Measurements from ENCODE around the gene DENND2C. TPM values are rescaled to one million over a fixed set of nuclear protein-coding genes. Genes with fewer than 3 reads are reported as not detected.

DENND2C gene
- total RNA-seq, 1 donor: 8.3 TPM

DNA sequence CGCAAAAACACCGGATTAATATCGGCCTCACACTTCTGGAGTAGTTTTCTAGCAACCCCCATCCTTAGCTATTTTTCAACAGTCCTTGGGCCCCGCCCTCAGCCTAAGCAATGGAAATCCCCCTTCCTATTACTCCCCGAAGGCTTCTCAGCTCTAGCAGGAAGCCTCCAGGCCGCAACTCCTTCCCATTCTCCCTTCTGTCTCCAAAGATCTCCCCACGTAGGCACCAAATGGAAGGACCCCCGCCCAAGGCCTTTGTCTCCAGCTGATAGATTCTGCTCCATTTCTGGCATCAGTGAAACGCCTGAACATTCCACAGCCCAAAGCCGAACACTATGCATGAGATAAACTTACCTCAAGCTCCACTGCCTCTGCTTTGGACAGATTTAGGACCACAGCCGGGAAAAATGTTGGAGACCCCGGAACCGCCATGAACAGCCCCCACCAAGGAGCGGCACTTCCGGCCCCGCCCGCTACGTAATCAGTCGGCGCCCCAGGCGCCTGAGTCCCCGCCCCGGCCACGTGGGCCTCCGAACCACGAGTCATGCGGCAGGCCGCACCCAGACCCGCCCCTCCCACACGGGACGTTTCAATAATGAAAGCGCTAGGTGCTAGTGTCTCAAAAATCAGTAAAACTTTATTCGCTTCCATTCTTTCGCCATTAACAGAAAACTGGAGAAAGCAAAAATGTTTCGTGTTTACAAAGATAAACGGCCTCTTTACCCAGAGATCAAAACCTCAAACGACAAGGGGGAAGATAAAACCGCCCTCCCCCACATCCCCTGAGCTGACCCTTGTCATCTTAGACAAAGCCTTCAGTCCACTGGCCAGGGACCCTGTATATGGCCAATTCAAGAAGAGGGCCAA lies 46.7 kb upstream of the DENND2C start, which contains the start of gene NRAS:
TSS of gene NRAS (minus strand) at position 468 of the 867 bp plus-strand sequence. CDS start 611 bp downstream, outside the sequence.
- Histone ChIP-seq H3K27ac (ENCODE audit: low read depth, low read length) (peak within 1 kb of the TSS; percentile 98), H3K27me3 (ENCODE audit: insufficient read depth, low read length) (no peaks in the 10 kb centered on the region), H3K4me2 (ENCODE audit: insufficient read depth, low read length) (peak within 1 kb of the TSS; percentile 98), H3K4me3 (ENCODE audit: insufficient read depth, low read length) (peak within 1 kb of the TSS; percentile 91), H3K9me3 (ENCODE audit: low read depth, low read length) (no peaks in the 10 kb centered on the region), H3K4me1 (ENCODE audit: insufficient read depth, low read length) (peaks cover 32% of the 10 kb centered on the region), H3K79me2 (ENCODE audit: insufficient read depth, low read length) (peaks cover 49% of the 10 kb centered on the region), H4K20me1 (ENCODE audit: insufficient read depth, low read length) (peaks cover 4% of the 10 kb centered on the region), H2AFZ (ENCODE audit: low read length) (peak within 1 kb of the TSS; percentile 69), H3K36me3 (ENCODE audit: insufficient read depth, low read length) (peaks cover 74% of the 10 kb centered on the region)
- DNase-seq (ENCODE audit: insufficient read length, low spot score, missing footprints): peak; percentile 94
- TF ChIP-seq, protein P1, sequence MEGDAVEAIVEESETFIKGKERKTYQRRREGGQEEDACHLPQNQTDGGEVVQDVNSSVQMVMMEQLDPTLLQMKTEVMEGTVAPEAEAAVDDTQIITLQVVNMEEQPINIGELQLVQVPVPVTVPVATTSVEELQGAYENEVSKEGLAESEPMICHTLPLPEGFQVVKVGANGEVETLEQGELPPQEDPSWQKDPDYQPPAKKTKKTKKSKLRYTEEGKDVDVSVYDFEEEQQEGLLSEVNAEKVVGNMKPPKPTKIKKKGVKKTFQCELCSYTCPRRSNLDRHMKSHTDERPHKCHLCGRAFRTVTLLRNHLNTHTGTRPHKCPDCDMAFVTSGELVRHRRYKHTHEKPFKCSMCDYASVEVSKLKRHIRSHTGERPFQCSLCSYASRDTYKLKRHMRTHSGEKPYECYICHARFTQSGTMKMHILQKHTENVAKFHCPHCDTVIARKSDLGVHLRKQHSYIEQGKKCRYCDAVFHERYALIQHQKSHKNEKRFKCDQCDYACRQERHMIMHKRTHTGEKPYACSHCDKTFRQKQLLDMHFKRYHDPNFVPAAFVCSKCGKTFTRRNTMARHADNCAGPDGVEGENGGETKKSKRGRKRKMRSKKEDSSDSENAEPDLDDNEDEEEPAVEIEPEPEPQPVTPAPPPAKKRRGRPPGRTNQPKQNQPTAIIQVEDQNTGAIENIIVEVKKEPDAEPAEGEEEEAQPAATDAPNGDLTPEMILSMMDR (IDR thresholded peaks at IDR 0.05; ENCODE audit: extremely low read depth, low read depth, low read length): no peak

DNA sequence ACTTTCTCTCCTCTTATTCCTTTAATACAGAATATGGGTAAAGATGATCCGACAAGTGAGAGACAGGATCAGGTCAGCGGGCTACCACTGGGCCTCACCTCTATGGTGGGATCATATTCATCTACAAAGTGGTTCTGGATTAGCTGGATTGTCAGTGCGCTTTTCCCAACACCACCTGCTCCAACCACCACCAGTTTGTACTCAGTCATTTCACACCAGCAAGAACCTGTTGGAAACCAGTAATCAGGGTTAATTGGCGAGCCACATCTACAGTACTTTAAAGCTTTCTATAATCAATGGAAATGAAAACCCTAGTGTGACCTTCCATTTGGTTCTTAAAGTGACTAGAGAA lies 46.1 kb upstream of the DENND2C start:
- H2AFZ ChIP-seq (ENCODE audit: low read length): peak overlapping the region; percentile 69
- no peaks in the 10 kb centered on the region for H3K27me3 ChIP-seq (ENCODE audit: insufficient read depth, low read length)
- peak overlapping the region; percentile 98 for H3K4me2 ChIP-seq (ENCODE audit: insufficient read depth, low read length)
- H3K36me3 ChIP-seq (ENCODE audit: insufficient read depth, low read length): peaks cover 72% of the 10 kb centered on the region
- H3K4me1 ChIP-seq (ENCODE audit: insufficient read depth, low read length): peaks cover 32% of the 10 kb centered on the region
- H3K27ac ChIP-seq (ENCODE audit: low read depth, low read length): peak overlapping the region; percentile 98
- peak overlapping the region; percentile 91 for H3K4me3 ChIP-seq (ENCODE audit: insufficient read depth, low read length)
- H3K79me2 ChIP-seq (ENCODE audit: insufficient read depth, low read length): peaks cover 50% of the 10 kb centered on the region
- no peak for DNase-seq (ENCODE audit: insufficient read length, low spot score, missing footprints)
- H3K9me3 ChIP-seq (ENCODE audit: low read depth, low read length): no peaks in the 10 kb centered on the region
- TF ChIP-seq, protein P1 (IDR thresholded peaks at IDR 0.05; ENCODE audit: extremely low read depth, low read depth, low read length): no peak
- H4K20me1 ChIP-seq (ENCODE audit: insufficient read depth, low read length): peaks cover 4% of the 10 kb centered on the region

DNA sequence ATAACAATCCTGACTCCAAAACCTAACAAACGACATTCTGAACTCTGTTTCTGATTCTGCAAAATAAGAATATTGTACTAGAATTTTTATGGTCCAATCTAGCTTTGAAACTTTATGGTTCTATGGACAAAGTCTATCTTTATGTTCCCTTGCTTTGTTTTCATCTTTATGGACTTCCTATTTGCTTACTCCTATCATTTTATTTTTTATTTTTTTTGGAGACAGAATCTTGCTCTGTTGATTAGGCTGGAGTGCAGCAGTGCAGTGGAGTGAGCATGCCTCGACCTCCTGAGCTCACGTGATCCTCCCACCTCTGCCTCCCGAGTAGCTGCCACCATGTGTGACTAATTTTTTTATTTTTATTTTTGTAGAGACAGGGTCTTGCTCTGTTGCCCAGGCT lies 43.1 kb upstream of the DENND2C start:
- Histone ChIP-seq H3K4me3 (ENCODE audit: insufficient read depth, low read length) (no peak overlapping the region), H3K79me2 (ENCODE audit: insufficient read depth, low read length) (peaks cover 47% of the 10 kb centered on the region), H2AFZ (ENCODE audit: low read length) (no peak overlapping the region), H3K36me3 (ENCODE audit: insufficient read depth, low read length) (peaks cover 68% of the 10 kb centered on the region), H3K27ac (ENCODE audit: low read depth, low read length) (no peak overlapping the region), H3K4me1 (ENCODE audit: insufficient read depth, low read length) (peaks cover 11% of the 10 kb centered on the region), H4K20me1 (ENCODE audit: insufficient read depth, low read length) (no peaks in the 10 kb centered on the region), H3K4me2 (ENCODE audit: insufficient read depth, low read length) (no peak overlapping the region), H3K27me3 (ENCODE audit: insufficient read depth, low read length) (no peaks in the 10 kb centered on the region), H3K9me3 (ENCODE audit: low read depth, low read length) (no peaks in the 10 kb centered on the region)
- no peak for DNase-seq (ENCODE audit: insufficient read length, low spot score, missing footprints)
- TF ChIP-seq, protein P1 (IDR thresholded peaks at IDR 0.05; ENCODE audit: extremely low read depth, low read depth, low read length): no peak

DNA sequence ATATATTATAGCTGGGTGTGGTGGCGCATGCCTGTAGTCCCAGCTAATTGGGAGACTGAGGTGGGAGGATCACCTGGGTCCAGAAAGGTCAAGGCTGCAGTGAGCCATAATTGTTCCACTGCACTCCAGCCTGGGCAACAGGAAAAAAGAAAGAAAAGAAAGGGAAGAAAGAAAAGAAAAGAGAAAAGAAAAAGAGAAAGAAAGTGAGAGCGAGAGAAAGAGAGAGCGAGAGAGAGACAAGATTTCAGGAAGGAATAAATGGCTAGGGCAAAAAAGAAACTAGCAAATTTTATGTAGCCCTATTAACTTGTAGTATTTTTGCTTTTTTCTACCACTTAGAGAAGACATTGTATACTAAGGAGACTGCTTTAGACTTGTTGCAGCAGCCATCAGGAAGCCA lies 40.5 kb upstream of the DENND2C start:
- no peaks in the 10 kb centered on the region for H3K9me3 ChIP-seq (ENCODE audit: low read depth, low read length)
- TF ChIP-seq, protein P1 (IDR thresholded peaks at IDR 0.05; ENCODE audit: extremely low read depth, low read depth, low read length): no peak
- H2AFZ ChIP-seq (ENCODE audit: low read length): no peak overlapping the region
- H3K79me2 ChIP-seq (ENCODE audit: insufficient read depth, low read length): peaks cover 34% of the 10 kb centered on the region
- no peak overlapping the region for H3K4me2 ChIP-seq (ENCODE audit: insufficient read depth, low read length)
- H4K20me1 ChIP-seq (ENCODE audit: insufficient read depth, low read length): no peaks in the 10 kb centered on the region
- peaks cover 2% of the 10 kb centered on the region for H3K4me1 ChIP-seq (ENCODE audit: insufficient read depth, low read length)
- DNase-seq (ENCODE audit: insufficient read length, low spot score, missing footprints): no peak
- no peak overlapping the region for H3K4me3 ChIP-seq (ENCODE audit: insufficient read depth, low read length)
- H3K27ac ChIP-seq (ENCODE audit: low read depth, low read length): no peak overlapping the region
- no peaks in the 10 kb centered on the region for H3K27me3 ChIP-seq (ENCODE audit: insufficient read depth, low read length)
- peaks cover 81% of the 10 kb centered on the region for H3K36me3 ChIP-seq (ENCODE audit: insufficient read depth, low read length)
